ENCODE results near the gene TYSND1.
"Not testable (repeated sequence)": the region's sequence is repeated elsewhere in the genome, so short reads cannot be mapped to it uniquely, and the experiment has no call there.

Gene TYSND1

GRCh38 chr10:70163448-70163847 is 16.9 kb upstream of the TYSND1 start:
- DNase-seq = no peak

- no peak for DNase-seq
Observed at GRCh38 chr10:70162892-70163201, 16.3 kb upstream of the TYSND1 start.

- no peak for DNase-seq
Observed at GRCh38 chr10:70162151-70162891, 15.8 kb upstream of the TYSND1 start.

- no peak for DNase-seq
Observed at GRCh38 chr10:70160798-70161197, 14.3 kb upstream of the TYSND1 start.

DNA sequence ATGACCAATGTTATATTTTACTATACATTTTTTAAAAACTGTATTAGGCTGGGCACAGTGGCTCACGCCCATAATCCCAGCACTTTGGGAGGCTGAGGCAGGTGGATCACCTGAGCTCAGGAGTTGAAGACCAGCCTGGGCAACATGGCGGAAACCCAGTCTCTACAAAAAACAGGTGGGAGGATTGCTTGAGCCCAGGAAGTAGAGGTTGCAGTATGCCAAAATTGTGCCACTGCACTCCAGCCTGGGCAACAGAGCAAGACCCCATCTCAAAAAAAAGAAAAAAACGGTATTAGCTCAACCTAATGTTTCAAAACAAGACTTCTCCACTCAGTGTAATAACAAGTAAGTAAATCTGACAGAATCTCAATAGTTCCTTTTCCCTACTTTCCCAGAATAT is 12.9 kb upstream of the TYSND1 start:
- DNase-seq = not testable (repeated sequence)

DNA sequence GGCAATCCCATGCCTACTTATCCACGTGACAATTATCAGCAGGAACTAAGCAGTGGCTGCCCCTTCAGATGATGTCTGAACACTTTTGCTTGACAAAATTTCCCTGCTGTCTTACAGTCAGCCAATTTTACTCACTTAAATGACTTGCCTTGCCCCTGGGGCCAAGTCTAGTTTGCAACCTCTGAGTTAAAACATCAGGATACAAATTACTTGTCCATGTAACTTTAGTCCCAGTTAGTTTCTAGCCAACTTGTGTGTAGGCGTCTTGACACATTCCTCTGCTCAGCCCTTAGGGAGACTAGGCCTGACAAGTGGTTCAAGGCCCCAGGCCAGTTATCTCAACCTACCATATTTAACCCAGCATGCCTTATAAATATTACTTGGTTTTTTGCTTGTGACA is 11.6 kb upstream of the TYSND1 start:
- DNase-seq = no peak

DNA sequence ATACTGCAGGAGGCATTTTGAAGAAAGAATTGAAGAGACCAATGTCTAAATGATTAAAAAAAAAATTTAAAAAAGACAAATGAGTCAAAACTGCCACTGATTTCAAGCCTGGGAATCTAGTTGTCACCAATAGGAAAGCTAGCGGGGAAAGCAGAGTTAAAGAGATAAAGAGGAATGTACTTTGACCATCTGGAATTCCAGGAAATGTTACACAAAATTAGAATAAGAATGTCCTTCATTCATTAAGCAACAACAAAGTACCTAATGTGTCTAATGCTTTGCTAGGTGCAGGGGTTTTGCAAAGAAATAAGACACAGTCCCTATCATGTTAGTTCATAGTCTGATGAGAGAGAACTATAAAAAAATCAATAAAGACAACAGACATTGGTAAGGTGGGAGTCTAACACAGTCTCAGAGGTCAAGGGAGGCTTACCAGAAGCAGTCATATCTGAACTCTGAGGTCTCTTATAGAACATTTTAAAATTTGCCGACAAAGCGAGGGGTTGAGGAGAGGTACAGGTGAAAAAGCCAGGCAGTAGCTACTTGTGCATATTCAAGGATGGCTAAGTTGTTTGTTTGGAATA is 8.8 kb upstream of the TYSND1 start:
- DNase-seq = no peak

DNA sequence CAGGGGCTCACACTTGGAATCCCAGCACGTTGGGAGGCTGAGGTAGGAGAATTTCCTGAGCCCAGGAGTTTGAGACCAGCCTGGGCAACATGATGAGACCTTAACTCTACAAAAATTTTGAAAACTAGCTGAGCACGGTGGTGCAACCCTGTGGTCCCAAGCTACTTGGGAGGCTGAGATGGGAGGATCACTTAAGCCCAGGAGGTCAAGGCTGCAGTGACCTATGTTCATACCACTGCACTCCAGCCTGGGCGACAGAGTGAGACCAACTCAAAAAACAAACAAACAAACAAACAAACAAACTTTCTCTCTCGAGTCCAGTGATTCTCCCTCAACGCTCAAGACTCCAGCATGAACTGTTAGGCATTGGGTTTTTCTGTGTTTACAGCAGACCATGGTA is 2.0 kb upstream of the TYSND1 start:
- DNase-seq = no peak

DNA sequence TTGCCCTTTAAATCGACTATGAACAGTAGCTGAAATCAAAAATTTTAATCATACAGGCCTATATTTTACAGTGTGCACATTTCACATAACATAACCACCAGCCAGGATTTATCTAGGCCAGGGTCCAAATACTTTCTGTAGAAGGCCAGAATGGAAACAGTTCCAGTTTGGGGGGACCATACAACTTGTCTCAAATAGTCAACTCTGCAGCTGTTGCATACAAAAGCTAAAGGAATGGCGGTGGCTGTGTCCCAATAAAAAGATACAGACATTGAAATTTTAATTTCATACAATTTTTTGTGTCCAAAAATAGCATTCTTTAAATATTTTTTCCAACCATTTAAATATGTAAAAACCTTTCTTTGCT is 742 bp upstream of the TYSND1 start:
- peak; percentile 69 for DNase-seq

GRCh38 chr10:70145666-70146488 is 623 bp downstream of the TYSND1 start:
- peak; percentile 61 for DNase-seq

- DNase-seq = no peak
Observed at GRCh38 chr10:70145166-70145665, 1.3 kb downstream of the TYSND1 start.

- DNase-seq = no peak
Observed at GRCh38 chr10:70144372-70145110, 2.0 kb downstream of the TYSND1 start.

DNA sequence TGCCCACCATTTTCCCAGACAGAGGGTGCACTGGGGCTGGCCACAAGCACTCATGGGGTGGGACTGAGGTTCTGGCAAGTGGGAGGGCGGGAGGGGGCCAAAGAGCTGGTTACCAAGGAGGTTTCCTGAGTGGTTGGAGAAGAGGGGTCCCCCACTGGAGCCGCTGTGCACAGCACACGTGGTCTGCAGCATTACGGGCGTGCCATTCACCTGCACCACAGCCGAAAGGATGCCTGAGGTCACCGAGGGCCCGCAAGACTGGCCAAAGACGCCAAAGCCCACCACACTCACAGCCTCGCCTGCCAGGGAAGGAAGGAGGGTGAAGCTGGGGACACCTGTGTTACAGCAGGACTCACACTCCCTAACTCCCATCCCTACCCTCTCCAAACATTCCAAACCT is 3.9 kb downstream of the TYSND1 start:
- DNase-seq = no peak

DNA sequence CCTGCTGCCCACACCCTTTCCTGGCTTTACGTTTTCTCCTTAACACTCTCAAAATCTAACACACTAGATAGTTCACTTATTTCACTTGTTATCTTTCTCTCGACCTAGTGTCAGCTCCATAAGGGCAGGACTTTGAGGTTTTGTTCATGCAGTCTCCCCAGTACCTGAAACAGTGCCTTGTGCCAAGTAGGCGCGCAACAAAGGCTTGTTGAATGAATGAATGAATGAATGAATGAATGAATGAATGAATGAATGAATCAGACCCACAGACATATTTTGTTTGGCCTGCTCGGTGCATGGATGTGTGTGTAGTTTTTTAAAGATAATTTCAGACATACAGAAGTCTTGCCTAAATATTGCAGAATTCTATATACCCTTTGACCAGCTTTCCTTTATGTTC is 6.2 kb downstream of the TYSND1 start:
- no peak for DNase-seq

DNA sequence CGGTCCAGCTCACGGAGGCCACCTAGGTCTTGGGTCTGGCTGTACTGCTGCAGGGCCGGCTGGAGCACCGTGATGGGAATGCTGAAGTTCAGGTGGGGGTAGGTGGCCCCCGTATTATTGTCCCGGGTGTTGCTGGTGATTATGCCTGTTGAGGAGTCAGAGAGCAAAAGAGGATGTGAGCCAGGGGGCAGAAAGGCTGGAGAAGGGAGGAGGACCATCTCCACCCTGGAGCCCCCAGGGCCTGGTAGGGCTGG is 6.6 kb downstream of the TYSND1 start:
- no peak for DNase-seq

DNA sequence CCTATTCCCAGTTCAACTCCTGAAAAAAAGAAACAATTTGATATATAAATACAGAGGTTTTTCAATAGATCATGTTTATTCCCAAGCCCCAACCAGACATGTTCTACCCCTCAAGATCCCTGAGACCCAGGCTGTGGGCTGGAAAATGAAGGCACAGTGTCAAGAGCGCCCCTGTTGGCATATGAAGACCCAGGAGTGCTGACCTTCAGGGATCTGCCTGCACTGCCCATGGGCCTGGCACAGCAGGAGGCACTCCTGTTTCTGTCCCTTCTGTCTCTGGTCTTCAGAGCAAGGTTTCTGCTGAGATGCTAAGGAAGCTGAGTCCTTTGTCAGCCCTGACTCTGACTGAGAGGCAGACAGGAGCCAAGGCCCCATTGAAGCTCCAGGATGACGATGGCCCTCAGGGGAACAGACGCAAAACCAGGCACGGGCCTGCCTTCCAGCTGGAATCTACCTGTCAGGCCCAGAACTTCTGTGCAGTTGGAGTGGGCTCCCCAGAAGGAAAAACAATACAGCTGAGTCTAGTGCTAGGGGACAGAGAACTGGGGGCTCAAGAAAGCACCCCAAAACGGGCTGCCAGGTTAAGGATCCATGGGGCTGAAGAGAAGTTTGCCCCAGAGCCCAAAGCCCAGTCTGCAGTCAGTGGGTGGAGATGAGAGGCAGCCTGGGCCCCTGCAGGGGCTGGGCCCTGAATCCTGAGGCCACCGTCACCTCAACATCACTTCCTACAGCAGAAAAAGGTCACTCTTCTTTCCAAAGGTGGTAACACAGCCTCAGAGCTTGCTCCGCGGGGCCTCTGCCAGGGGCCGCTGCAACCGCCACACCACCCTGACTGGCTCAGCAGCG is 7.1 kb downstream of the TYSND1 start:
- no peak for DNase-seq

- DNase-seq = no peak
Observed at GRCh38 chr10:70137927-70138883, 8.3 kb downstream of the TYSND1 start.

GRCh38 chr10:70137135-70137534 is 9.4 kb downstream of the TYSND1 start:
- no peak for DNase-seq

- DNase-seq = no peak
Observed at GRCh38 chr10:70135684-70136083, 10.8 kb downstream of the TYSND1 start.

DNA sequence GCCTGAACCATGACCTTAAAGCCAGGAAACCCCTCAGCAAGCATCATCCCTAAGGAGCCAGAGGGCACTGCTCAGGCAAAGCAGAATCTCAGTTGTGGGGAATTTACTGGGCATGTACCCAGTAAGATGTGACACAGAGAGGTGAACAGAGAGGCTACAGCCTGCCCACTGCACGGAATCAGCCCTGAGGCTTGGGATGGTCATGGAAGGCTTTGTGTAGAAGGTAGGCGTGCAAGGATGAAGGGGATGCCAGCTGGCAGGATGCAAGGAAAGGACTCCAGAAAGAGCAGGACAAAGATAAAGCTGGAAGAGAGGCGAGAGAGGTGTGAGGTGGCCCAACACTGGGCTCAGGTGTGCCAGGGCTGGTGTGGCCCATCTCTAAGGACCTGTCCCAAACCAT is 11.5 kb downstream of the TYSND1 start:
- no peak for DNase-seq

All from fibroblast of skin of scalp (primary cell).